Tibial nerve (tissue), 4 donors: ENCODE results near the gene FAM83B. TPM values are rescaled to one million over a fixed set of nuclear protein-coding genes. Genes with fewer than 3 reads are reported as not detected.

Experiments
- DNase-seq, 2 donors: peaks; one replicate each; pipeline ENCODE4 v3.0.0-alpha.2; 2019; ENCODE audit warnings: low spot score in 2 of 2
- H3K27ac ChIP-seq, 4 donors: fragments of 200-600 bp; sonication (generic) in 3 of 4; one replicate each; pipeline ENCODE4 v1.5.1; 2017 to 2019; ENCODE audit warnings: mild to moderate bottlenecking in 1 of 4
- H3K27me3 ChIP-seq, 2 donors: fragments of 200-600 bp; sonication (generic) in 1 of 2; one replicate each; pipeline versions ENCODE4 v1.5.1 to v1.6.0; 2017 to 2019
- H3K36me3 ChIP-seq, 3 donors: fragments of 200-600 bp; sonication (generic); one replicate each; pipeline ENCODE4 v1.5.1; 2018 to 2019
- H3K4me1 ChIP-seq, 4 donors: fragments of 200-600 bp; sonication (generic) in 3 of 4; one replicate each; pipeline ENCODE4 v1.5.1; 2017 to 2019
- H3K4me3 ChIP-seq, 4 donors: fragments of 200-600 bp; sonication (generic) in 3 of 4; one replicate each; pipeline ENCODE4 v1.5.1; 2017 to 2019; ENCODE audit warnings: mild to moderate bottlenecking in 1 of 4, moderate library complexity in 1 of 4
- H3K9me3 ChIP-seq, 4 donors: fragments of 200-600 bp; sonication (generic) in 3 of 4; one replicate each; pipeline ENCODE4 v1.5.1; 2017 to 2019
- CTCF ChIP-seq, 5 experiments: fragments of 200-600 bp in 3 of 5; fragments of 450-650 bp in 2 of 5; sonication (generic) in 3 of 5; IDR thresholded peaks; one replicate each; pipeline ENCODE4 v1.5.1; 2016 to 2019; ENCODE audit warnings: antibody characterized with exemption in 5 of 5, mild to moderate bottlenecking in 3 of 5, moderate library complexity in 2 of 5
- EP300 ChIP-seq, 2 donors: sonication (generic); formaldehyde crosslinking; IDR thresholded peaks; one replicate each; pipeline ENCODE4 v1.6.1; 2017; ENCODE audit warnings: antibody characterized with exemption in 2 of 2, mild to moderate bottlenecking in 1 of 2
- POLR2A ChIP-seq, 2 donors: fragments of 450-650 bp; IDR thresholded peaks; one replicate each; pipeline ENCODE4 v1.6.1; 2017; ENCODE audit warnings: antibody characterized with exemption in 2 of 2, mild to moderate bottlenecking in 2 of 2, moderate library complexity in 2 of 2
- WGBS, 2 donors: methylation state at CpG; one replicate each; pipeline ENCODE4 v1.1.5; 2018; 5-methylcytosine and 5-hydroxymethylcytosine counted together
- total RNA-seq, 4 donors: library from RNA; depleted of rRNA; stranded (reverse); fragments of >200 nt; gene quantifications; one replicate each; pipeline ENCODE4 v1.1.0, GENCODE V29; 2016

FAM83B gene
- total RNA-seq, 4 donors from 2014 or later: not detected

- no peak overlapping the region for H3K27ac ChIP-seq
- no peaks in the 10 kb centered on the region for H3K36me3 ChIP-seq
- 93 to 96% methylated on average over 5 of the region's 5 CpGs for WGBS, 2 donors
- no peak overlapping the region for H3K4me3 ChIP-seq
- no peaks in the 10 kb centered on the region for H3K9me3 ChIP-seq
- DNase-seq: no peak
- no peaks in the 10 kb centered on the region for H3K27me3 ChIP-seq
- TF ChIP-seq POLR2A (IDR thresholded peaks at IDR 0.05) (no peak), EP300 (IDR thresholded peaks at IDR 0.05) (no peak)
- H3K4me1 ChIP-seq: no peaks in the 10 kb centered on the region
These were observed 14.2 kb downstream of the FAM83B start for GRCh38 chr6:54860739-54861138.

GRCh38 chr6:54861905-54862616, 15.5 kb downstream of the FAM83B start:
- Histone ChIP-seq H3K9me3 (no peaks in the 10 kb centered on the region), H3K27ac (no peak overlapping the region), H3K27me3 (no peaks in the 10 kb centered on the region), H3K36me3 (no peaks in the 10 kb centered on the region), H3K4me1 (no peaks in the 10 kb centered on the region), H3K4me3 (no peak overlapping the region)
- no peak for TF ChIP-seq EP300 (IDR thresholded peaks at IDR 0.05)
- TF ChIP-seq CTCF (IDR thresholded peaks at IDR 0.05): no peak
- WGBS, 2 donors: 89% methylated on average over 10 of the region's 10 CpGs
- DNase-seq: no peak

GRCh38 chr6:54864272-54864671, 17.7 kb downstream of the FAM83B start:
- H3K9me3 ChIP-seq: no peaks in the 10 kb centered on the region
- 77 to 91% methylated on average over 2 of the region's 2 CpGs for WGBS, 2 donors
- H3K4me3 ChIP-seq: no peak overlapping the region

GRCh38 chr6:54865091-54865631, 18.6 kb downstream of the FAM83B start:
- H3K4me1 ChIP-seq: no peaks in the 10 kb centered on the region
- WGBS, 2 donors: 74 to 77% methylated on average over 5 of the region's 5 CpGs
- no peak overlapping the region for H3K4me3 ChIP-seq
- H3K36me3 ChIP-seq: no peaks in the 10 kb centered on the region
- H3K9me3 ChIP-seq: no peaks in the 10 kb centered on the region
- DNase-seq: no peak
- H3K27ac ChIP-seq: no peak overlapping the region
- H3K27me3 ChIP-seq: no peaks in the 10 kb centered on the region
- TF ChIP-seq POLR2A (IDR thresholded peaks at IDR 0.05) (no peak), EP300 (IDR thresholded peaks at IDR 0.05) (no peak), CTCF (IDR thresholded peaks at IDR 0.05) (no peak)

More at GRCh38 chr6:54864272-54864671, 17.7 kb downstream of the FAM83B start:
- no peak for TF ChIP-seq POLR2A (IDR thresholded peaks at IDR 0.05)
- no peak for TF ChIP-seq EP300 (IDR thresholded peaks at IDR 0.05)
- no peak for TF ChIP-seq CTCF (IDR thresholded peaks at IDR 0.05)
- DNase-seq: no peak
- Histone ChIP-seq H3K4me1 (no peaks in the 10 kb centered on the region), H3K27me3 (no peaks in the 10 kb centered on the region), H3K36me3 (no peaks in the 10 kb centered on the region), H3K27ac (no peak overlapping the region)

GRCh38 chr6:54868556-54868955, 22.0 kb downstream of the FAM83B start:
- Histone ChIP-seq H3K9me3 (no peaks in the 10 kb centered on the region), H3K4me3 (no peak overlapping the region), H3K36me3 (no peaks in the 10 kb centered on the region), H3K27me3 (no peaks in the 10 kb centered on the region), H3K4me1 (no peaks in the 10 kb centered on the region), H3K27ac (no peak overlapping the region)
- DNase-seq: no peak
- TF ChIP-seq EP300 (IDR thresholded peaks at IDR 0.05) (no peak), CTCF (IDR thresholded peaks at IDR 0.05) (no peak), POLR2A (IDR thresholded peaks at IDR 0.05) (no peak)
